GF-D8 (cell line): ENCODE measurements around the gene MTRR.
"Not testable (repeated sequence)": the region's sequence is repeated elsewhere in the genome, so short reads cannot be mapped to it uniquely, and the experiment has no call there.

Experiments
- DNase-seq: peaks from one replicate; lab custom pipeline; 2025; lab: John Stamatoyannopoulos, UW

The MTRR gene

GRCh38 chr5:7897014-7897600, 28.2 kb downstream of the MTRR start:
- DNase-seq = no peak

GRCh38 chr5:7902201-7902600, 33.3 kb downstream of the MTRR start:
- no peak for DNase-seq

- no peak for DNase-seq
These were observed 34.0 kb downstream of the MTRR start for GRCh38 chr5:7902666-7903625.

- DNase-seq = no peak
These were observed 35.2 kb downstream of the MTRR start for GRCh38 chr5:7904170-7904569.

GRCh38 chr5:7907612-7908011, 38.7 kb downstream of the MTRR start:
- no peak for DNase-seq

GRCh38 chr5:7908317-7908716, 39.4 kb downstream of the MTRR start:
- no peak for DNase-seq

- no peak for DNase-seq
These were observed 41.9 kb downstream of the MTRR start for GRCh38 chr5:7910738-7911428.

GRCh38 chr5:7911429-7911771, 42.5 kb downstream of the MTRR start:
- DNase-seq = not testable (repeated sequence)

GRCh38 chr5:7916171-7916804, 47.3 kb downstream of the MTRR start:
- no peak for DNase-seq

- no peak for DNase-seq
These were observed 48.5 kb downstream of the MTRR start for GRCh38 chr5:7917130-7918123.

GRCh38 chr5:7925961-7926695, 57.2 kb downstream of the MTRR start:
- DNase-seq = no peak

GRCh38 chr5:7926720-7927119, 57.8 kb downstream of the MTRR start:
- DNase-seq = no peak

- DNase-seq = peak; percentile 4
These were observed 58.8 kb downstream of the MTRR start for GRCh38 chr5:7927466-7928375.

GRCh38 chr5:7930011-7930410, 61.1 kb downstream of the MTRR start:
- DNase-seq = no peak

GRCh38 chr5:7941692-7942091, 72.7 kb downstream of the MTRR start:
- no peak for DNase-seq

- DNase-seq = no peak
These were observed 78.4 kb downstream of the MTRR start for GRCh38 chr5:7947301-7947700.
